HepG2 (cell line): Measurements from ENCODE around the gene DHRS4L2. TPM values are rescaled to one million over a fixed set of nuclear protein-coding genes. Genes with fewer than 3 reads are reported as not detected.

Experiments
- AKAP8 ChIP-seq: sonication (generic); formaldehyde crosslinking; IDR thresholded peaks from 2 replicates; pipeline ENCODE4 v1.5.1; 2020; ENCODE audit warnings: mild to moderate bottlenecking, missing genetic modification reagents
- BRD4 ChIP-seq: sonication (generic); formaldehyde crosslinking; IDR thresholded peaks from 2 replicates; pipeline ENCODE4 v1.4.0; 2020; ENCODE audit warnings: missing genetic modification reagents
- ESRRA ChIP-seq: sonication (generic); formaldehyde crosslinking; IDR thresholded peaks from 2 replicates; pipeline ENCODE4 v1.5.1; 2020; ENCODE audit warnings: mild to moderate bottlenecking, low read depth, missing genetic modification reagents
- FOXM1 ChIP-seq: sonication (generic); formaldehyde crosslinking; IDR thresholded peaks from 2 replicates; pipeline ENCODE4 v1.5.0; 2020; ENCODE audit warnings: missing genetic modification reagents
- HCFC1 ChIP-seq: fragments of 150-350 bp; IDR thresholded peaks from 2 replicates; pipeline ENCODE4 v1.6.1; 2014; ENCODE audit warnings: low read depth, low read length
- MBNL3 ChIP-seq: fragments of 250-450 bp; sonication (Bioruptor Pico); conservative IDR thresholded peaks from 2 replicates; pipeline ENCODE4 v1.8.0; 2022; ENCODE audit warnings: mild to moderate bottlenecking, inconsistent platforms
- NFE2L1 ChIP-seq: sonication (generic); formaldehyde crosslinking; IDR thresholded peaks from 2 replicates; pipeline ENCODE4 v1.4.0; 2020; ENCODE audit warnings: missing genetic modification reagents, mild to moderate bottlenecking, borderline replicate concordance
- NONO ChIP-seq, 2 experiments: fragments of 450-650 bp in 1 of 2; sonication (generic) in 1 of 2; formaldehyde crosslinking in 1 of 2; IDR thresholded peaks in 1 of 2; conservative IDR thresholded peaks in 1 of 2; 2 replicates each; pipeline versions ENCODE4 v1.6.1 to v1.8.0; 2017 to 2022; ENCODE audit warnings: mild to moderate bottlenecking in 1 of 2, missing genetic modification reagents in 1 of 2, moderate library complexity in 1 of 2
- RXRA ChIP-seq: sonication (generic); formaldehyde crosslinking; IDR thresholded peaks from 2 replicates; pipeline ENCODE4 v1.5.1; 2020; ENCODE audit warnings: missing genetic modification reagents
- SAP130 ChIP-seq: IDR thresholded peaks from 2 replicates; pipeline ENCODE4 v1.6.1; 2016; ENCODE audit warnings: low read depth
- SIN3B ChIP-seq: fragments of 150-350 bp; IDR thresholded peaks from 2 replicates; pipeline ENCODE4 v1.6.1; 2014; ENCODE audit warnings: low read length
- SMAD3 ChIP-seq: sonication (generic); formaldehyde crosslinking; IDR thresholded peaks from 2 replicates; pipeline ENCODE4 v1.4.0; 2020; ENCODE audit warnings: missing genetic modification reagents
- SPEN ChIP-seq: sonication (generic); formaldehyde crosslinking; IDR thresholded peaks from 2 replicates; pipeline ENCODE4 v1.5.1; 2020; ENCODE audit warnings: low read depth, mild to moderate bottlenecking, missing genetic modification reagents
- TBP ChIP-seq: sonication (generic); formaldehyde crosslinking; IDR thresholded peaks from 2 replicates; pipeline ENCODE4 v1.5.0; 2020; ENCODE audit warnings: missing genetic modification reagents
- TP53 ChIP-seq: sonication (generic); formaldehyde crosslinking; conservative IDR thresholded peaks from 2 replicates; pipeline ENCODE4 v1.4.0; 2020; ENCODE audit warnings: missing genetic modification reagents
- U2AF1 ChIP-seq: fragments of 200-400 bp; formaldehyde crosslinking; optimal IDR thresholded peaks from 2 replicates; pipeline ENCODE3; 2017; ENCODE audit warnings: mild to moderate bottlenecking, low read depth, low read length
- ZBTB42 ChIP-seq: sonication (generic); formaldehyde crosslinking; IDR thresholded peaks from 2 replicates; pipeline ENCODE4 v1.5.0; 2020; ENCODE audit warnings: mild to moderate bottlenecking, missing genetic modification reagents
- ZFP41 ChIP-seq: sonication (generic); formaldehyde crosslinking; IDR thresholded peaks from 2 replicates; pipeline ENCODE4 v1.4.0; 2020; ENCODE audit warnings: mild to moderate bottlenecking, missing genetic modification reagents, borderline replicate concordance
- ZNF264 ChIP-seq: sonication (generic); formaldehyde crosslinking; IDR thresholded peaks from 2 replicates; pipeline ENCODE4 v1.4.0; 2020; ENCODE audit warnings: missing genetic modification reagents
- ZNF615 ChIP-seq: sonication (generic); formaldehyde crosslinking; IDR thresholded peaks from 2 replicates; pipeline ENCODE4 v1.5.0; 2020; ENCODE audit warnings: mild to moderate bottlenecking, missing genetic modification reagents, borderline replicate concordance
- ZNF891 ChIP-seq: sonication (generic); formaldehyde crosslinking; IDR thresholded peaks from 2 replicates; pipeline ENCODE4 v1.5.0; 2020; ENCODE audit warnings: mild to moderate bottlenecking, missing genetic modification reagents
- polyA plus RNA-seq, 8 experiments: library from polyadenylated mRNA; depleted of rRNA in 3 of 8; stranded (reverse) in 7 of 8; unstranded in 1 of 8; fragments of >200 nt; fragmentation: Illumina TruSeq in 4 of 8; extraction: Trizol in 4 of 8; gene quantifications; 2 replicates each; pipeline versions ENCODE4 v1.2.1 to v1.2.3, GENCODE V29; 2011 to 2016; ENCODE audit warnings: low read depth in 4 of 8, missing spikeins in 1 of 8, mixed read lengths in 1 of 8; ENCODE audit not compliant: insufficient read depth in 1 of 8
- total RNA-seq, 5 experiments: library from RNA; depleted of rRNA; stranded (reverse); fragments of >200 nt; fragmentation: Illumina TruSeq; extraction: Trizol; gene quantifications; 2 replicates each; pipeline ENCODE4 v1.2.3, GENCODE V29; 2016; ENCODE audit warnings: low read depth in 1 of 5
- TF ChIP-seq, protein P1 (sequence below): sonication (generic); formaldehyde crosslinking; IDR thresholded peaks from 2 replicates; pipeline ENCODE4 v1.4.0; 2020; ENCODE audit warnings: missing genetic modification reagents, low read depth, mild to moderate bottlenecking, borderline replicate concordance
- TF ChIP-seq, protein P2 (sequence below): sonication (generic); formaldehyde crosslinking; IDR thresholded peaks from 2 replicates; pipeline ENCODE4 v1.4.0; 2020; ENCODE audit warnings: missing genetic modification reagents
- TF ChIP-seq, protein P3 (sequence below): IDR thresholded peaks from 2 replicates; pipeline ENCODE4 v1.6.1; 2016
- TF ChIP-seq, protein P4 (sequence below): sonication (generic); formaldehyde crosslinking; IDR thresholded peaks from 2 replicates; pipeline ENCODE4 v1.5.0; 2020; ENCODE audit warnings: missing genetic modification reagents

The DHRS4L2 gene
- total and polyA plus RNA-seq, 2 of the 13 experiments (the other 11 are each of a cell fraction or from before 2014, with no cell fraction given) = 24.7 to 38.2 TPM

DNA sequence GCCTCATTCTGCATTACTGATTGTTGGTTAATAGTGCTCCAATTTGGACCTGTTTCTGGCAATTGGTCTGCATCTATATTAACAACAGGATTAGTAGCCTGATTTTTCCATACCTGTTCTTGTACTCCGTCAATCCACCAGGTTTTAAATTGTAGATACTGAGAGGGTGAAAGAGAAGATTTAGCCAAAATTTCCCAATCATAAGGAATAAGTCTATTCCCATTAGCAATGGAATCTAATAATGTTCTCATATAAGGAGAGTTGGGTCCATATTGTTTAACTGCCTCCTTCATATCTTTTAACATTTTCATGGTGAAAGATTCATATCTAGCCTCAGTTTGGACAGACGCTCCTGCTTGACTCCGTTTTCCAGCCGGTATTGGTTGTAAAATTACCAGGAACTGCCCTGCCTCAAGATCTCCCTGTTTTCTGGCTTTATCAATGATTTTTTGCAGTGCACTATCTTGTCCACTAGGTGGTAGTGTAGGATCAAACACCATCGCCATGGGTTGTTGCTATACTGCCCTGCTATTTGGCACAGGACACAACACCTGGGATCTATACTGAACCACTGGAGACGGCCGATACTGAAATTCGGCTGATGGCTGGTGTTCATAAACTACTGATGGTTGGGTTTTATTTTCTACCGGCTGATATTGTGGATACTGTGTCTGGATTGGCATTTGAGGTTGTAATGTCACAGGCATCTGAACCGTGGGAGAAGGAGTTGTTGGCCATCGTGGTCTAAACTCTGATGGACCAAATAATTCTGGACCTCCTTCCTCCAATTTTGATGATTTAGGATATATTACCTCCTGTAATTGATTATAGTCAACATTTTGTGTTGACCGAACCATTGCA, 25.2 kb downstream of the DHRS4L2 start (continued):
- no peak for TF ChIP-seq FOXM1 (CRISPR knock-in tag)
- TF ChIP-seq, protein P1, sequence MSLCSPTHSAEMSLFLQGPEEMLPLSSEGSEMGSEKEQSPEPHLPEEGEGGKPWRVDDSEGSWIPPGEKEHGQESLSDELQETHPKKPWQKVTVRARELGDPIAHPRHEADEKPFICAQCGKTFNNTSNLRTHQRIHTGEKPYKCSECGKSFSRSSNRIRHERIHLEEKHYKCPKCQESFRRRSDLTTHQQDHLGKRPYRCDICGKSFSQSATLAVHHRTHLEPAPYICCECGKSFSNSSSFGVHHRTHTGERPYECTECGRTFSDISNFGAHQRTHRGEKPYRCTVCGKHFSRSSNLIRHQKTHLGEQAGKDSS (CRISPR knock-in tag) = no peak; the same call in 1 of the 2 replicates
- TF ChIP-seq, protein P2, sequence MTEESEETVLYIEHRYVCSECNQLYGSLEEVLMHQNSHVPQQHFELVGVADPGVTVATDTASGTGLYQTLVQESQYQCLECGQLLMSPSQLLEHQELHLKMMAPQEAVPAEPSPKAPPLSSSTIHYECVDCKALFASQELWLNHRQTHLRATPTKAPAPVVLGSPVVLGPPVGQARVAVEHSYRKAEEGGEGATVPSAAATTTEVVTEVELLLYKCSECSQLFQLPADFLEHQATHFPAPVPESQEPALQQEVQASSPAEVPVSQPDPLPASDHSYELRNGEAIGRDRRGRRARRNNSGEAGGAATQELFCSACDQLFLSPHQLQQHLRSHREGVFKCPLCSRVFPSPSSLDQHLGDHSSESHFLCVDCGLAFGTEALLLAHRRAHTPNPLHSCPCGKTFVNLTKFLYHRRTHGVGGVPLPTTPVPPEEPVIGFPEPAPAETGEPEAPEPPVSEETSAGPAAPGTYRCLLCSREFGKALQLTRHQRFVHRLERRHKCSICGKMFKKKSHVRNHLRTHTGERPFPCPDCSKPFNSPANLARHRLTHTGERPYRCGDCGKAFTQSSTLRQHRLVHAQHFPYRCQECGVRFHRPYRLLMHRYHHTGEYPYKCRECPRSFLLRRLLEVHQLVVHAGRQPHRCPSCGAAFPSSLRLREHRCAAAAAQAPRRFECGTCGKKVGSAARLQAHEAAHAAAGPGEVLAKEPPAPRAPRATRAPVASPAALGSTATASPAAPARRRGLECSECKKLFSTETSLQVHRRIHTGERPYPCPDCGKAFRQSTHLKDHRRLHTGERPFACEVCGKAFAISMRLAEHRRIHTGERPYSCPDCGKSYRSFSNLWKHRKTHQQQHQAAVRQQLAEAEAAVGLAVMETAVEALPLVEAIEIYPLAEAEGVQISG (CRISPR knock-in tag) = peak; percentile 73
- TF ChIP-seq SAP130 (CRISPR knock-in tag) = peak; percentile 73
- TF ChIP-seq ZFP41 (CRISPR knock-in tag) = no peak
- no peak for TF ChIP-seq AKAP8 (CRISPR knock-in tag)
- TF ChIP-seq SPEN (CRISPR knock-in tag) = no peak; the same call in 1 of the 2 replicates
- no peak for TF ChIP-seq U2AF1
- no peak for TF ChIP-seq ZNF891 (CRISPR knock-in tag)
- TF ChIP-seq ZNF264 (CRISPR knock-in tag) = 0 out of 2 replicates have a peak, but pooled peaks have one; percentile 29
- TF ChIP-seq ESRRA (CRISPR knock-in tag) = 0 out of 2 replicates have a peak, but pooled peaks have one; percentile 31
- no peak for TF ChIP-seq MBNL3
- TF ChIP-seq, protein P3, sequence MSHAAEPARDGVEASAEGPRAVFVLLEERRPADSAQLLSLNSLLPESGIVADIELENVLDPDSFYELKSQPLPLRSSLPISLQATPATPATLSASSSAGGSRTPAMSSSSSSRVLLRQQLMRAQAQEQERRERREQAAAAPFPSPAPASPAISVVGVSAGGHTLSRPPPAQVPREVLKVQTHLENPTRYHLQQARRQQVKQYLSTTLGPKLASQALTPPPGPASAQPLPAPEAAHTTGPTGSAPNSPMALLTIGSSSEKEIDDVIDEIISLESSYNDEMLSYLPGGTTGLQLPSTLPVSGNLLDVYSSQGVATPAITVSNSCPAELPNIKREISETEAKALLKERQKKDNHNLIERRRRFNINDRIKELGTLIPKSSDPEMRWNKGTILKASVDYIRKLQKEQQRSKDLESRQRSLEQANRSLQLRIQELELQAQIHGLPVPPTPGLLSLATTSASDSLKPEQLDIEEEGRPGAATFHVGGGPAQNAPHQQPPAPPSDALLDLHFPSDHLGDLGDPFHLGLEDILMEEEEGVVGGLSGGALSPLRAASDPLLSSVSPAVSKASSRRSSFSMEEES = peak; percentile 37; the same call in 1 of the 2 replicates
- TF ChIP-seq ZBTB42 = 0 out of 2 replicates have a peak, but pooled peaks have one; percentile 69
- TF ChIP-seq ZNF615 (CRISPR knock-in tag) = no peak
- TF ChIP-seq SIN3B = 0 out of 2 replicates have a peak, but pooled peaks have one; percentile 56
- TF ChIP-seq RXRA (CRISPR knock-in tag) = no peak
- no peak for TF ChIP-seq BRD4 (CRISPR knock-in tag)
- TF ChIP-seq HCFC1 = no peak
- TF ChIP-seq, protein P4, sequence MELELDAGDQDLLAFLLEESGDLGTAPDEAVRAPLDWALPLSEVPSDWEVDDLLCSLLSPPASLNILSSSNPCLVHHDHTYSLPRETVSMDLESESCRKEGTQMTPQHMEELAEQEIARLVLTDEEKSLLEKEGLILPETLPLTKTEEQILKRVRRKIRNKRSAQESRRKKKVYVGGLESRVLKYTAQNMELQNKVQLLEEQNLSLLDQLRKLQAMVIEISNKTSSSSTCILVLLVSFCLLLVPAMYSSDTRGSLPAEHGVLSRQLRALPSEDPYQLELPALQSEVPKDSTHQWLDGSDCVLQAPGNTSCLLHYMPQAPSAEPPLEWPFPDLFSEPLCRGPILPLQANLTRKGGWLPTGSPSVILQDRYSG (CRISPR knock-in tag) = no peak; the same call in 1 of the 2 replicates
- peak; percentile 96 for TF ChIP-seq SMAD3 (CRISPR knock-in tag)
- no peak; the same call in 1 of the 2 replicates for TF ChIP-seq TBP (CRISPR knock-in tag)
- peak; percentile 64; the same call in 1 of the 2 replicates for TF ChIP-seq TP53
- no peak for TF ChIP-seq NFE2L1 (CRISPR knock-in tag)
- no peak for TF ChIP-seq NONO (IDR thresholded peaks at IDR 0.05)
- TF ChIP-seq NONO (CRISPR knock-in tag; conservative IDR thresholded peaks at IDR 0.05) = peak; percentile 88
